ENCODE measurements around the gene ILDR1. TPM values are rescaled to one million over a fixed set of nuclear protein-coding genes. Genes with fewer than 3 reads are reported as not detected.

The ILDR1 gene
- 6.4 TPM for total RNA-seq

DNA sequence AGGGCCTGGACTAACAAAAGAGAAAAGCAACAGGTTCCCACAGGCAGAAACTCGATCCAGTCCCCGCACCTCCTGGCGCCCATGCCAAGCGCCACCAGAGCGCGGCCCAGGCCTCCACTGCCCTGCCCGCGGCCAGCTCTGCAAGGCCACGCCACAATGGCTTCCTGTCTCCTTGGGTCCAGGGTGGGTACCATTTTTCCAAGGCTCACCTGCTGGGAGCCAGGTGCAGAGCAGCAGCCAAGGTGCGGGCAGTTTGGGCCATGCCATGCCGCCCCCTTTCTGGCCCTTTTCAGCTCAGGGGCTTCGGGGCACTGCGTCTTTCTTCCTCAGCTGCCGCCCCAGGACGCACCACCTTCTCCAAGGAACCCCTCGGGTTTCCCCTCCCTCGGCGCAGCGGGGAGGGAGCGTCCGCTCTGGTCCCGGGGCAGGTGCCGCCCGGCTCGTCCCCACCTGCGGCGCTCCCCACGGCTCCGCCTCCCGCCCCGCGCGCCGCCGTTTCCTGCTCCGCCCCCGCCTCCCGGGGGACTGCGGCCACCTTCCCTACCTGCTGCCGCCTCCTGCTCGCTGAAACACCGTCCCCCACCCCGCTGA, at the start of gene ILDR1:
ILDR1 (minus strand) TSS at position 437 of the 591 bp plus-strand sequence; CDS start at position 267, 170 bp downstream.

DNA sequence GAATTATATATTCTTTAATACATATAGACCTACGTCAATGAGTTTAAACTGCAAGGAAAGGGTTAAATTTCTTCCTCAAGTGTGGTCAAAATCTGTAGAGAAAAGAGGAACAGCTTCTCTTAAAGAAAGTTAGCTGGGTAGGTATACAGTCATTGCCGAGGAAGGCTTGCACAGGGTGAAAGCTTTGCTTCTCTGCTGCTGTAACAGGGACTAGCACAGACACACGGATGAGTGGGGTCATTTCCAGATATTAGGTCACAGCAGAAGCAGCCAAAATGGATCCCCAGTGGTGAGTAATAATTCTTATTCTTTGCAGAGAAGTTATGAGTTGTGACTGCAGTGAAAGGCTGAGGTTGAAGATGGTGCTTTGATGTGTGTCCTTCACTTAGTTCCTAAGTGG, 33.2 kb upstream of the ILDR1 start, which contains the start of gene CD86:
CD86 (plus strand) TSS at position 148 of the 400 bp plus-strand sequence; CDS start at position 276, 128 bp downstream.

Small RNAs within 50 kb of the gene (small RNA-seq; reads per million reads assigned to genes)
- gene RF00019 (ENCODE audit: low replicate concordance), result not detected

Other genes with a start within 250 kb of the ILDR1 start
- gene IQCB1, start 187.2 kb downstream of the ILDR1 start, total RNA-seq, result 29.4 TPM
- 16.2 TPM for gene EAF2, start 187.0 kb downstream of the ILDR1 start, total RNA-seq
- 23.4 TPM for gene SLC15A2, start 127.8 kb downstream of the ILDR1 start, total RNA-seq
- 5.2 TPM for gene CD86, start 33.1 kb upstream of the ILDR1 start, total RNA-seq
- gene CASR, start 161.4 kb upstream of the ILDR1 start, total RNA-seq, result 24.4 TPM